Stomach smooth muscle (tissue), 2 donors: ENCODE data around the gene KCNB1.
"Not testable (repeated sequence)": the region's sequence is repeated elsewhere in the genome, so short reads cannot be mapped to it uniquely, and the experiment has no call there.

Experiments
- H3K27ac ChIP-seq: one replicate; pipeline ENCODE4 v1.7.0; 2013; ENCODE audit warnings: mild to moderate bottlenecking, low read length, inconsistent platforms
- H3K27me3 ChIP-seq, 2 donors: one replicate each; pipeline ENCODE4 v1.7.0; 2013; ENCODE audit warnings: low read length in 2 of 2; ENCODE audit not compliant: insufficient read depth in 2 of 2, control insufficient read depth in 1 of 2
- H3K36me3 ChIP-seq, 2 donors: one replicate each; pipeline ENCODE4 v1.7.0; 2013; ENCODE audit warnings: low read length in 2 of 2; ENCODE audit not compliant: control insufficient read depth in 2 of 2, insufficient read depth in 2 of 2
- H3K4me1 ChIP-seq: one replicate; pipeline ENCODE4 v1.7.0; 2013; ENCODE audit warnings: low read length; ENCODE audit not compliant: control insufficient read depth, insufficient read depth
- H3K4me3 ChIP-seq, 2 donors: one replicate each; pipeline ENCODE4 v1.7.0; 2013; ENCODE audit warnings: low read length in 2 of 2
- H3K9ac ChIP-seq, 2 donors: one replicate each; pipeline ENCODE4 v1.7.0; 2013; ENCODE audit warnings: low read length in 2 of 2, mild to moderate bottlenecking in 1 of 2
- H3K9me3 ChIP-seq, 2 donors: one replicate each; pipeline ENCODE4 v1.7.0; 2013; ENCODE audit warnings: low read length in 2 of 2; ENCODE audit not compliant: control insufficient read depth in 2 of 2
- donor health status: healthy.
- donor health status: Pancreatic carcinoma.

The KCNB1 gene

DNA sequence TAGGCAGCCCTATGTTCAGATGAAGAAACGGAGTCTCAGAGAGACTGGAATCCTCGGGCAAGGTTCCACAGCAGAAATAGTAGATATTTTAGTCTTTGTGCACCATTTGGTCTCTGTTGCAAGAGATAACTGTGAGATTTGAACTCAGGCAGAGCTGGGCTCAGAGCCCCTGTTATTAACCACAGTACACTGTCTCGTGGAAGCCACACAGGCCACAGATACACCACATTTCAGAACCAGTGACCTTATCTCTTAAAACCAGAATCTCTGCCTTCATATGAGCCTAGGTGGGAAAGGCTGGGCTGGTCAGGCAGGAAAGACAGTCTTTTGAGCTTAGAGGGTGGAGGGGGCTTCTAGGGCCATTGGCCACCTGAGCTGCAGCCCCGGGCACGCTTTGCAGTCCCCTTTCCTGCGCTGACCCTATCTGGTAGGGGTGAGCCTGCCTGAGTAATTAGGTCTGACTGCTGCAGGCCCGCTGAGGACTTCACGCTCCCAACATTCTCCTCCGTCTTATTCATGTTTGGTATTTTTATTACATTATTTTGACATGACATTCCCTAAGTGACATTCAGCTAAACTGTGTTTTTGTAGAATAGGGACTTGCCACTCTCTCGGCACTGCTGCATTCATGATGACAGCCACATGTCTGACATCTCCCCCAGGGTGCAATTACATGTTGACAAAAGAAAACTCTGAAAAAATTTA lies 71.1 kb downstream of the KCNB1 start:
- no peaks in the 10 kb centered on the region for H3K27me3 ChIP-seq
- H3K36me3 ChIP-seq, result no peaks in the 10 kb centered on the region
- no peak overlapping the region for H3K27ac ChIP-seq
- peak overlapping the region in 1 of 2 donors; percentile 5 for H3K9ac ChIP-seq
- H3K9me3 ChIP-seq, result no peaks in the 10 kb centered on the region
- H3K4me3 ChIP-seq, result no peak overlapping the region
- peaks cover 57% of the 10 kb centered on the region for H3K4me1 ChIP-seq

- peaks cover 47% of the 10 kb centered on the region for H3K4me1 ChIP-seq
- not testable (repeated sequence) for H3K27ac ChIP-seq, H3K27me3 ChIP-seq, H3K9me3 ChIP-seq, H3K9ac ChIP-seq, H3K36me3 ChIP-seq, H3K4me3 ChIP-seq
Measured at GRCh38 chr20:49409975-49410621, 72.4 kb downstream of the KCNB1 start.

DNA sequence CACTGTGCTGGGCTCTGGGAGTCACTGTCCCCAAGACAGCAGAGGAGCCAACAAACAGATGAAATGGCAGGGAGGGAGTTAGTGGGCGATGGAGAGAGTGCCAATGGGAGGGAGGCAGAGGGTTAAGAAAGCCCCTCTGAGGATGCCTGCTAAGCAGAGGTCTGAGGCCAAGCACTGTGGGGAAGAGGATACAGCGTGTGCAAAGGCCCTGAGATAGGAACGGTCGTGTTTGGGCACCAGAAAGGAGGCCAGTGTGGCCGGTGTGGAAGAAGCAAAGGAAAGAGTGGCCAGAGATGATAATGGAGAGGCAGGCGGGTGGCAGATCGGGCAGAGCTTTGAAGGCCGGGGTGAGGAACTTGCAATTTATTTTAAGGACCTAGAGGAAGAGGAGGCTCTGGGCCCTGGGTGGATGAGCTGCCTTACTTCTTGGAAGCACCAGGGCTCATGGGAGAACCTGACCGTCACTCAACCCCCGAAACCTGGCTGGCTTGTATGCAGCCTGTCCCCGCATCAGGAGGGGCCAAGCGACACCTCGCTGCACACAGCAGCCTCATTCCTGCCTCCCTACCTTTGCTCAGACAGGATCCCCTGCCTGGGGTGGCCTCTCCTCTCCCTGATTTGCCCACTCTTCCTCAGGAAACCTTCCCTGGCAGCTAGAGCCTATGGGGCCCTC lies 73.0 kb downstream of the KCNB1 start:
- Histone ChIP-seq H3K9ac (no peak overlapping the region), H3K27ac (no peak overlapping the region), H3K9me3 (no peaks in the 10 kb centered on the region), H3K27me3 (no peaks in the 10 kb centered on the region), H3K4me1 (peaks cover 40% of the 10 kb centered on the region), H3K4me3 (no peak overlapping the region), H3K36me3 (no peaks in the 10 kb centered on the region)

GRCh38 chr20:49408509-49409104 lies 73.9 kb downstream of the KCNB1 start:
- no peak overlapping the region for H3K4me3 ChIP-seq
- no peaks in the 10 kb centered on the region for H3K36me3 ChIP-seq
- no peak overlapping the region for H3K27ac ChIP-seq
- H3K9me3 ChIP-seq, result no peaks in the 10 kb centered on the region
- H3K27me3 ChIP-seq, result no peaks in the 10 kb centered on the region
- no peak overlapping the region for H3K9ac ChIP-seq
- peaks cover 35% of the 10 kb centered on the region for H3K4me1 ChIP-seq

GRCh38 chr20:49406666-49407065 lies 75.8 kb downstream of the KCNB1 start:
- Histone ChIP-seq H3K27me3 (no peaks in the 10 kb centered on the region), H3K4me3 (no peak overlapping the region), H3K4me1 (peaks cover 24% of the 10 kb centered on the region), H3K9me3 (no peaks in the 10 kb centered on the region), H3K27ac (no peak overlapping the region), H3K36me3 (no peaks in the 10 kb centered on the region), H3K9ac (no peak overlapping the region)

GRCh38 chr20:49405696-49406095 lies 76.8 kb downstream of the KCNB1 start:
- Histone ChIP-seq H3K4me1 (peaks cover 24% of the 10 kb centered on the region), H3K4me3 (no peak overlapping the region), H3K36me3 (no peaks in the 10 kb centered on the region), H3K27ac (no peak overlapping the region), H3K9ac (no peak overlapping the region), H3K9me3 (no peaks in the 10 kb centered on the region), H3K27me3 (no peaks in the 10 kb centered on the region)

DNA sequence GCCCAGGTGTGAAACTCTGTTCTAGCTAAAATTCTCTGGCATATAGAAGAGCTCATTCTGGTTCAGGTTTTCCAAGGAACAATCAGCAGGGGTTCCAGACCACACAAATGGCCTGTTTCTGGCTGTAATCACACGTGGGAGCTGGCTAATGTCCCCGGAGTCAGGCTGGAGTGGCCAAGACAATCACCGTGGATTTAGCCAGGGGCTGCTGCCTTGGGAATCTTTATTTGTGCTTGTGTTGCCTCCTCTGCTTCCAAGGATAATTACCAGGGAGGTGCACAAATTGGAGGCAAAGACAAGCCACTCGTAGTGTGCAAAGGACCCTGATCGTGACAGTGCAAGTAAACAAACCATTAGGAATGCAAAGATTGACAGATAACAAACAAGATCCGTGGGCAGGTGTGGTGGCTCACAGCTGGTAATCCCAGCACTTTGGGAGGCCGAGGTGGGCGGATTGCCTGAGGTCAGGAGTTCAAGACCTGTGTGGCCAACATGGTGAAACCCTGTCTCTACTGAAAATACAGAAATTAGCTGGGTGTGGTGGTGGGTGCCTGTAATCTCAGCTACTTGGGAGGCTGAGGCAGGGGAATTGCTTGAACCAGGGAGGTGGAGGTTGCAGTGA lies 77.3 kb downstream of the KCNB1 start:
- peaks cover 24% of the 10 kb centered on the region for H3K4me1 ChIP-seq
- H3K27me3 ChIP-seq, result no peaks in the 10 kb centered on the region
- H3K9me3 ChIP-seq, result no peaks in the 10 kb centered on the region
- H3K27ac ChIP-seq, result no peak overlapping the region
- no peak overlapping the region for H3K4me3 ChIP-seq
- no peaks in the 10 kb centered on the region for H3K36me3 ChIP-seq
- no peak overlapping the region for H3K9ac ChIP-seq

- Histone ChIP-seq H3K4me3 (no peak overlapping the region), H3K9me3 (no peaks in the 10 kb centered on the region), H3K4me1 (peaks cover 25% of the 10 kb centered on the region), H3K27me3 (no peaks in the 10 kb centered on the region), H3K27ac (no peak overlapping the region), H3K36me3 (no peaks in the 10 kb centered on the region), H3K9ac (no peak overlapping the region)
Measured at GRCh38 chr20:49404461-49404860, 78.0 kb downstream of the KCNB1 start.

GRCh38 chr20:49403911-49404310 lies 78.6 kb downstream of the KCNB1 start:
- no peaks in the 10 kb centered on the region for H3K27me3 ChIP-seq
- no peak overlapping the region for H3K27ac ChIP-seq
- H3K9me3 ChIP-seq, result no peaks in the 10 kb centered on the region
- no peaks in the 10 kb centered on the region for H3K36me3 ChIP-seq
- no peak overlapping the region for H3K9ac ChIP-seq
- H3K4me3 ChIP-seq, result no peak overlapping the region
- peaks cover 26% of the 10 kb centered on the region for H3K4me1 ChIP-seq

DNA sequence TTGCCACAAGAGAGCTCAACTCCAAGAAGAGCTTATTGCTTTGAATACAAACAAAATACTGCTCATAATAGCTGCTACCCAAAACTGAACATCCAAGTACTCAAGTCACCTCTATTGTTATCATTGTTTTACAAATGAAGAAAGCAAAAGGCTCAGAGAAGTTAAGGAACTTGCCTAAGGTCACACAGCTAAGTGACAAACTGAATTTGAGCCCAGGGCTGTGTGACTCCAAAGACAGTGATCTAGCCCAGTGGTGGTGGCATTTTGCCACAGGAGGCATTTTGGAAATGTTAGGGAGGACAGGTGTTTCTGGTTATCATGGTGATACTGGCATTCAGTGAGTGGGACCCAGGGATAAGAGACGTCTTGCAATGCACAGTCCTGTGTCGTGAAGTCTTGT lies 79.5 kb downstream of the KCNB1 start:
- H3K27ac ChIP-seq, result no peak overlapping the region
- no peaks in the 10 kb centered on the region for H3K27me3 ChIP-seq
- no peaks in the 10 kb centered on the region for H3K9me3 ChIP-seq
- H3K4me1 ChIP-seq, result peaks cover 29% of the 10 kb centered on the region
- H3K36me3 ChIP-seq, result no peaks in the 10 kb centered on the region
- H3K9ac ChIP-seq, result no peak overlapping the region
- no peak overlapping the region for H3K4me3 ChIP-seq
